ENCODE data around the gene METTL25.

The METTL25 gene

DNA sequence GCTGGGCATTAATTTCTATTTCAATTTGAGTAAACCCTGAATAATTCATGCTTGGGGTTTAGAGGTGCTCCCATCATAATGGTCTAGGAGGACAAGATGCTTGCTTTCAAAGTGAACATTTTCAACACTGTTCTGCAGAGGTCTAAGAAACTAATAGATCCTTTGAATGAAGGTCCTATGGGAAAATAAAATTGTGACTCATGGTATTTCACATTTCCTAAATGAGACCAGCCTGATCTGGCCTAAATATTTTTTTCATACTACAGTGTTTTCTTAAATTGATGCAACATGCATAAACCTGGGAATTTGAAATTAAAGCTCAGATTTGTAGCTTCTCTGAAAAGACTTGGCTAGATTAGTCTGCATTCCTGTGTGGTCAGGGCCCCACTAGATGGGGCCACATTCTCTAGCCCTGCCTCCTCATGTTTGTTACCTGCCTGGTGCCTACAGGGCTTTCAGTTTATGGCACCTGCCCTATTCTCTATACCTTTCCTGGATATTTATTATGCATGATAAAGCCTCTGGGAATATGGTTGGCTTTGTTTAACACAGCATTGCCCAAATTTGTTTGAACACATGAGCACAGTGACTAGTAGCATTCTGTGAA lies 112.7 kb downstream of the METTL25 start:
- DNase-seq (ENCODE audit: low spot score): no peak

DNA sequence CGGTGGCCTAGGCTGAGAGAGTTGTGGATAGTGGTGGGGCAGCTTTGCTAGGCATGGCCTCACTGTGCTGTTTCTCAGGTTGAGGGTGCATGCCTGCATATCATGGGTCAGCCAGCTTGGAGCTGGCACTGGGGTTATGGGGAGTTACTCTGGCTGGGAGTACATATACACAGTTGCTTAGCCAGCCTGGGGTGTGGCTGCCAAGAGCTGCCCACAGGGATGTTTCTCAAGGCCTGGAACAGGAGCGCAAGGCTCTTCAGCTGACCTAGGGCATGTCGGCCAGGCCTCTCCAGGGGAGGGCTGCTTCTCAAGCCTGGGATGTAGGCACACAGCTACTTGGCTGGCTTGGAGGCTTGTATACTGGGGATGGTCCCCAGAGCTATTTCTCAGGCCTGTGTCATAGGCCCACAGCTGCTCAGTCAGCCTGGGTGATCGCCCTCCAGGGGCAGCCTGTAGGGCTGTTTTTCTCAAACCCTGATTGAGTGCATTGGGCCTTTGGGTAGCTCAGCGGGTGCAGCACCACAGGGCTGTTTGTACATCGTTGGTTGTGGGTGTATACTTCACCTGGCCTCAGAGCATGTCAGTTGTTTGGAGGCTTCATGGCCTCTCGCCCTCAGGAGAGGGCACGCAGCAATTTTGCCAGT lies 114.9 kb downstream of the METTL25 start:
- DNase-seq (ENCODE audit: low spot score): no peak

DNA sequence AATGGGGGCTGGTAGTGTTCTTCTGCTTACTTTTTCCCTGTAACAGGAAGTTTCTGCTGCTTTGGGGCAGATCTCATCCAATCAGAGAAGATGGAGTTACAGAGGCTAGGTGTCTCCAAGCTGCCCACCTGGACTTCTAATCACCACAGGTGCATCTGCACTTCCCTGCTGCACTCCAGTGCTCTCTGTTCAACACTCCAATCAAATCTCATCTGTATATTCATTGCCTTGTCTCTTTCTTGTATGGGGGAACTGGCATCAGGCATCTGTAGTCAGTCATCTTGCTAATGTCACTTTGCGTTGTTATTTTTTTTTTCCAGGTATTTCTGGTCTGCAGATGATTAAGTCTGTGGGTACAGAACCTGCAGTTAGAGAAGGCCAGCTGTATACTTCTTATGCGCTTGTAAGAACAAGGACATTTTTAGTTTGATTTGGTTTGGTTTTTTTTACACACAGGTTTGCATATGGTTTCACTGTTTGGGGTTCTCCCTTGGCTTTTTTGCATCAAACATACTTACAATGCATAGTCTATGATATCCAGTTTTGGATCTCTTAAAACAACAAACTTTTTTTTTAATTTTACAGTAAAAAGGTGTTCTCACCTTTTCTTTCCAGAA lies 116.0 kb downstream of the METTL25 start:
- no peak for DNase-seq (ENCODE audit: low spot score)

DNA sequence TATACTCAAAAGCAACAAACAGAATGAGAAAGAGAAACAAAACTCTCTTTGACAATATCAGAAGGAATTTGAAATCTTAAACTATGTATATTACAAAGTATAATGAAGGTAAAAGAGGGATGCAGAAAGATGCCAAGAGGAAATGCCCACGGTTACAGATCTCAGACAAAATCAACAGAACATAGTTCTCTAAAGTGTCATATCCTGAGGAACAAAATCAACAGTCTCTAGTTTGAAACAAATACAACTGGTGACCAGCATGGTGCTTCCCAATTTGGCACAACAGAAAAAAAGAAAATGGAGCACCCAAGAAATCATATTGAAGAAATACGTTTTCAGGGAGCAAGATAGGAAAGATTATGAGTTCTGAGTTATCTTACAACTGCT lies 116.5 kb downstream of the METTL25 start:
- no peak for DNase-seq (ENCODE audit: low spot score)

DNA sequence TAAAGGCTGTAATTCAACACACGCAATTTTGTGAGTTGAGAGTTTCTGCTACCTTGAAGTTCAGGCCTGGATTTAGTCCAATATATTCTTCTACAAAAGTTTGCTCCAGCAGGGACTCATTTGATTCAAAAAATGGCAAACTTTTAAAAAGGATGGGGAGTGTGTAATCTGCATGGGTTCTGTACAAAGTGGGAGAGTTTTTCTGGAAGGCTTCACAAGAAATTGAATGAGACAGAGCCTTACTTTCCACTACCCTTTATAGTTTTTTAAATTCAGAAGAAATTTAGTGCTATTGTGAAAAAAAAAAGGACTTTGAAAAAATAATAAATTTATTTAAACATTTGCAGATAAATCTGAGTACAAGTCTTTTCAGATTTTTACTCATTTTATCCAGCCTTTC lies 116.9 kb downstream of the METTL25 start:
- no peak for DNase-seq (ENCODE audit: low spot score)

DNA sequence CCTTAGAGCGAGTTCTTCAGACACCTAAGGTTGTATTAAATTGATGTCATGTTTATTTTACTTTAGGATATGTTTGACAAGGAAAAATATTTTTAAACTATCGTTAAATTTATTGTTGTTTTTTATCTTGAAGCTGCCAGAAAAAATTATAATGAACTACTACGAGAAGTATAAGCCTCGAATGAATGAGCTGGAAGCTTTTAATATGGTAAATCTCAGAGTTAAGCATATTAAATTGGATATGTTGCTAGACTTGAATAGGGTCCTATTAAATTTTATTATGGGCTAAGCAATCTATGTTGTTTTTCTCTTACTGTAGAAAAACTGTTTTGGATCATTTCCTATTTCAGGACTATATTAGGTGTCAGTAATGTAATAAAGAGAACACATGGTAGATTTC lies 118.2 kb downstream of the METTL25 start:
- no peak for DNase-seq (ENCODE audit: low spot score)

DNA sequence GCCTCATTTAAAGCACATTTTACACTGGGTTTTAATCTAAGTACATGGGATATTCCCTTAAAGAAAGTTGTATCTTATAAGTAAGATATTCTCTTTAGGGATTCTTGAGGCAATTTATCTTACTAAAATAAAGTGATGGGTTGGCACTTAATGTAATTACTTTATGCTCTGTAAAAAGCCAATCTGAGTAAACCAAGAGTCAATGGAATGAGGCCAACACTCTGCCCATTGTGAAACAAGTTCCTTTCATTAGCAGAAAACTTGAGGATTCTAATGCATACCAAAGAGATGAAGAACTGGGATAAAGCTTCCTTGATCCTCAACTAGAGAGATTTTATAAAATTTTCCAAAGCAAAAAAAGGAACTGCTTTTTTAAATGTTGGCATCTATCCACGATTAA lies 121.2 kb downstream of the METTL25 start:
- DNase-seq (ENCODE audit: low spot score): no peak

DNA sequence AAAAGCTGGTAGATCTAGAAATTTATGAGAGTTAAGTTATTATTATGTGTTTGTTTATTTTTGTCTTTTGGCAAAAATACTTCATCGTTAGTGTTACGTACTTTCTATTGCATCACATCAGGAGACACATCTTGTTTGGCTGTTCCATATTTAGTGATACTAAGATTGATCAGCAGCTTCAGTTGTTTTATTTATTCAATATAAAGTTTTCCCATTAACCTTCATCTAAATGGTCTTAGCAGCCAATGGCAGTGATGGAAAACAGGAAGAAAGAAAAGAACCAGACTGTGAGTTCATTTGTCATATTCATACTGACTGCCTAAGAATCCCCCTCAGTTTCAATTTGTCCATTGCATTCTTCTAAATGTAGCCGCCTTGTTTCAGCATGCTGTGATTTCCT lies 122.3 kb downstream of the METTL25 start:
- DNase-seq (ENCODE audit: low spot score): no peak

DNA sequence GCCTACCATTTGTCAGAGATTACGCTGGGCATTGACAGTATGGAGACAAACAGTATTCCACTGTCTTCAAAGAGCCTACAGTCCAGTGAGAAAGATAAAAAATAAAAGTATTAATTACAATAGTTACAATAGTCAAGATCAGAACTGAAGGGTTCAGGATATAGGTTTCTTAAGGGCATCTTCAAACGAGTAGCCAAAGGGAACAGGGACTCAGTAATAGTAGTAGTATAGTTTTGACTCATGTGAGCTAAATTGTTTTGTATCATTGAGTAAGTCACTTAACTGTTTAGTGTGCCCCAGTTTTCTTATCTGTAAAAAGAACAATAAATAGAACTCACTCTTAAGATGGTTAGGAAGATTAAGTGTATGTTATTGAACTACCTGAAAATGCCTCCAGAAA lies 123.6 kb downstream of the METTL25 start:
- DNase-seq (ENCODE audit: low spot score): no peak

DNA sequence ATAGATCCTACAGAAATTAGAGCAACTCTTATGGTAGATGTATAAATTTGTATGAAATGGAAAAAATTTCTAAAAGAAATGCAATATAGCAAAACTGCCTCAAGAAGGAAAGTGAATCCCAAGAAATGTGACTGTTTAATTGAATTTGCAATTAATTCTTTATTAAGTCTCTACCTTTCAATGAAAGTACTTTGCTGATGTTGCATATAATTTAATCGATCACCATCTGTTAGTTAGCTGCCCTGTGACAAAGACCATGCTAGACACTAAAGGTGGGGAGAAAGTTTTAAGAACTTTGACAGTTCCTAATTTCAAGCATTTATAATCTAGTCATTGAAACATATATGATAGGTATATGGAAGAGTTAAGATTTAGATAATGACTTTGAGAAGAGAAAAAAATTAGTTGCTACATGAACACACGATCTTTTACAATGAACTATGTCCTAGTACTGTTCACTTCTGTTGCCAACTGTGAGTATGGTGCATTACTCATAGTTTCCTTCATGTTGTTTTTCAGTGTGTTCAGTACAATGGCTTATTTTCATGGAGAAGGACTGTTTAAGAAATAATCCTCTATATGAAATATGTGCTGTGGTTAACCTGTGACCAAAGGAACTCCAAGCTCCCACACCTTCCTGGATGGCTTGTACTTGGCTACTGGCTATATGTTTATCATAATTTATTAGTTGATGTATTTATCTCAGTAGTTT lies 128.4 kb downstream of the METTL25 start:
- no peak for DNase-seq (ENCODE audit: low spot score)

DNA sequence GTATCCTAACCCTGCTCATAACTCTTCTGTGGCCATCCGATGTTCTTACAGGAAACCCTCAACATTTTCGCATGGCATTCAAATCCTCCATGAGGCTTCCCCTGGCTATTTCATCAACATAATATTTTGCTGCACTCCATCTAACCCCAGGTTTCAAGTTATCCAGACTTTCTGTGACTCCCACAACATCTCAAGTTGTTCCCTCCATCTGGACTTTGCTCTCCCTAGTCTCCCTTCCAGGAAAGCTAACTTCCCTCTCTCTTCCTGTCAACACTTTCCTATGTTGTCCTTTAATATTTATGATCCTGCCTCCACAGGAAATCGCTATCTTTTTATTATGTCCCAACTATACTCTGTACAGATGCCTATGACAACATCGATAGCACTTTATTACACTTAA lies 146.1 kb downstream of the METTL25 start:
- DNase-seq (ENCODE audit: low spot score): no peak

DNA sequence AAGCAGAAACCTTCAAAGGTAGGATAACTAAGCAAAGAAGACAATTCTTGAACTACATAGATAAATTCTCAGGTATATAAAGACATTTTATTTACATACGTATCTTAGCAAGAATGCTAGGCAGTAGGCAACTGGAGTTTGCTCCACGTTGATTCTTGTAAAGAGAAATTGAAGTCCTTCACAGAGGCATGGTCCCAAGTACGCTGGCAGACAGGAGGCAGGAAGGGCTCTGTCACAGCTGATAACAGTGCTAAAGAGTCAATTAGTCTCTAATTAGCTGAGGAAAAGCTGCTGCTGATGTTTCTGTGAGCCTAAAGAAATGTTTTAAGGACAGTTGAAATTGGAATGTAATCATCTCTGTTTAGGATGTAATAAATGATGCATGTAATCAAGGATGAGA lies 146.8 kb downstream of the METTL25 start:
- DNase-seq (ENCODE audit: low spot score): no peak

DNA sequence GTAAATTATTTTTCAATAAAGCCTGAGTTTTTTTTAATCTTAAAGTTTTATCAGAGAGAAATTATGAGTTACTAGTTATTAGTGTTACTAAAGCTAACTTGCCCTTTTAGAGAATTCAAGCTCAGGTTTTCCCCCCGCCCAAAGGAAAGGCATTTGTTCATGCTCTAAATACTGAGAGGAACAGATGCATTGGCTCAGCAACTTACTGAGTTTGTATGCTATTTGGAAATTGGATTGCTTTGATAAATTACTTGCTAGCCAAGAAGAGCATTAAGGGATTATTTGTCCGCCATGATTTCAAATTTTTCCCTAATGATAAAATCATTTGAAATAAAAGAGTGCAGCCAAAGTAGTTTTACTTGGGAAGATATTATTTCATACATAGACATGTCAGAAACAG lies 149.4 kb downstream of the METTL25 start:
- no peak for DNase-seq (ENCODE audit: low spot score)

DNA sequence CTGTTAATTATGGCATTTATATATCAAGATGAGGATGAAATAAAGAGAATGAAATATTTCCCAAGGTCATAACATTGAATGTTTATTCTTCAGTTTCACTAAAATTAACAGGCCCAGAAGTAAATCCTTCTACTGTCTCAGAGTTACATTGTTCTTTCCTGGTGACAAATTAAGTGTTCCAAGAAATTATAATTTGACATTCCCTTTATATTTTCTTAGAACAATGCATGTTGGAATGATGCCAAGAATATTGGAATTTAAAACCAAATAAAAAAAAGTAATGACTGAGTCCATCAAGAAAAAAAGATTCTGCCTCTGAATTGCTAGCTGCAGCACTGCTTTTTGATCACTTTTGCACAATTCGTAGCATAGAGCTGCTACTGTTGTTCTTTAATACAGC lies 152.1 kb downstream of the METTL25 start:
- DNase-seq (ENCODE audit: low spot score): no peak

DNA sequence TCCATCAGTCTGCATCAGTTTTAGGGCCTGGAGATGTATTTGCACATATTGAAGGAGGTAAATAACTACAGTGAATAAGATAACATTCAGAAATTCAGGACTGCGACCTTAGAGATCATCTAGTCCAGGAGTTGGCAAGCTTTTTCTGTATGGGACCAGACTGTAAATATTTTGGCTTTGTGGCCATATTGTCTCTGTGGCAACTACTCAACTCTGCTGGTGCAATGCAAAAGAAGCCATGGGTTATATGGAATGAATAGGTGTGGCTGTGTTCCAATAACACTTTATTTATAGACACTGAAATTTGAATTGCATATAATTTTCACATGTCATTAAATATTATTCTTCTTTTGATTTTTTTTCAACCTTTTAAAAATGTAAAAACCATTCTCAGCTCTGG lies 156.6 kb downstream of the METTL25 start:
- DNase-seq (ENCODE audit: low spot score): no peak

DNA sequence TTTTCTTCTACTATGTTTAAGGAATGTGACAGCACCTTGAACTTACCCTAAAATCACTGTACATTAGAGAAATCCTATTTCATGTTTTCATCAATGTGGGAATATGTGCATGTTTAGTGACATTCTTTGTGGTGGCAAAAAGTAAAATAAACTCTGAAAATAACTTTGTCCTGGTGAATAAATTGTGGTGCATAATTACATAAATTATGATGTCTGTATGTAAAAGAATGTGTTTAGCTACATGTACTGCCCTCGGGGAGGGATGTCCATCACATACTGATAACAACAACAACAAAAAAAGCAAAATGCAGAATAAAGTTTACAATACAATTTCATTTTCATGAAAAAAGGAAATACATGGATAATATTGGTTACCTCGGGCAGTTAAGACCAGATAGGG lies 157.3 kb downstream of the METTL25 start:
- DNase-seq (ENCODE audit: low spot score): no peak

DNA sequence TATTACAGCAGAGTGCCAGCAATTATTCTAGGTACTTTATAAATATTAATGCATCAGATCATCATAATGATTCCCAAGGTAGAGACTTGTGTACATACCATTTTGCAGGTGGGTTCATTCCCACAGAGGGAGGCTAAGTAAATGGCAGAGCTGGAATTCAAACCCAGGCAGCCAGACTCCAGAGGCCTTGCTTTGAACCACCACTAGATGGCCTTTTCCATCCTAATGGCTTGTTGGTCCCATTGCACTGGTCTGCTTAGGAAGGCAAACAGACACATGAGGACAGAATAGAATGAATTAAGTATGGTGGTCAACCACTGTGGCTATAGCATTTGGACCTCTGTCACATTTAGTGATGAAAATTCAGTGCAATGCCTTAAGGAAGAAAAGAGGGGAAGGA lies 158.7 kb downstream of the METTL25 start:
- no peak for DNase-seq (ENCODE audit: low spot score)

DNA sequence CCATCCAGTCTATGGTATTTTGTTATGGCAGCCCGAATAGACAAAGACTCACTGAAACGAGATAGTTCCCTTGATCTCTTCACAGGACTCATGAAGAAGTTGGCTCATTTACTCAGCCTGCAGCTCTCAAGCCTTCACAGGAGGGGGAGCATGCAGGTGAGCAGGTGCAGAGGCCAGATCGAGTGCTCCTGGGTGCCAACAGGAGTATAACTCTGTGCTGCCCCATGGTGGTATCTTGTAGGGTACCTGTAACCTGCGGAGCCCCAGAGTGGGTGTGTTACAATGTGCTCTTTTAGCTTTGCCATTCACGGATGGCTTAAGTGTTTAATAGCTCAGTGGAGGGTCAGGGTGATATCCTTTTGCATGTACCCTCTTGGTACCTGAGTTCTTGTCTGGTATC lies 159.5 kb downstream of the METTL25 start:
- no peak for DNase-seq (ENCODE audit: low spot score)

DNA sequence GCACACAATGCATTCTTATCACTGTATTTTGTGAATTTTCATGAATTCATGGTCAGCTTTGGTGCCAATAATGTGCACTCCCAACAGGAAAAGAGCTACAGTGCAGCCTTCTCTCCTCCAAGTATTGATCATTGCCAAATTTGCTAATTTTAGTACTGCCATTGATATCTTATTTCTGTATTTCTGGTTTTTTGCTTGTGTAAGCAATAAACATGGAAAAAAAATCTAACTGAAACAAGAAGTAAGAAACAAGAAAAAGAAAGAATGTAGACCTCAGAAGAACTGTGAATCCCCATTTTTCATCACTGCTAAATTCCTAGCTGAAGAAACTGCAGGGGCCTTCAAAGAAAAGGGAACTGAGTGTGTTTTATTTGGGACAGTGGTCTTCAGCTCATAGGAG lies 161.2 kb downstream of the METTL25 start:
- DNase-seq (ENCODE audit: low spot score): no peak

DNA sequence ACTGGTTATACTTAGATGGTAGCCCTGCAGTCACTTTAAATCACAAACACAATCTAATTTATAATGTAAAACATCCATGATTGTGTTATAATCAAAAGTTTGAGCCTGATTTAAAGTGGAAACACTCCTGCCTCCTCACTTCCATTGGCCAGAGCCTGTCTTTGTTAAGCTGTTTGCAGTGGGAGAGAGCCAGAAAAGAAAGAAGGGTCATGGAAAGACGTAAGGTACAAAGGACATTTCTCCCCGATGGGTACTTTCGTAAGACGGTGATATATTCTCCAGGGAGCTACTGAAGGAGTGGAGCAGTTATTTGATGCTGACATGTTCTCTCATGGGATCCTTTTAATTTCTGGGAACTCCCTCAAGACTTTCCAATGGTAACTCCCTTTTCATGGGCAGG lies 164.0 kb downstream of the METTL25 start:
- no peak for DNase-seq (ENCODE audit: low spot score)

DNA sequence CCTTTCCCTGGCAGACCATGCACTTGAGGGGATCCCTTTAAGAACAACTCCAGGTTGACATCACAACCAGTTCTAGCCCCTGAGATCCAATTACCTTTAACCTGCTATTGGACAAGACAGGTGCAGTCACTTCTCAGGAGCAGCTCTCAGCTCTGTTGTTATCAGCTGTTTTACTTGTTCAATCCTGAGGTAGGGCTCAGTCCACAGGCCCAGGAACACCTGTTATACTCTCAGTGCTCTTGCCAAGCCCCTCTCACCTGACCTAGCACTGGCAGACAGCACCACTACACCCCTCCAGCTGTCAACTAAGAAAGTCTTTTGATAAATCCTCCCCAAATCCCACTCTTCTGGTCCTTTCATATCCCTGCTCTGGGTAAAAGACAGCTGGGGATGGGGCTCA lies 164.4 kb downstream of the METTL25 start:
- no peak for DNase-seq (ENCODE audit: low spot score)

DNA sequence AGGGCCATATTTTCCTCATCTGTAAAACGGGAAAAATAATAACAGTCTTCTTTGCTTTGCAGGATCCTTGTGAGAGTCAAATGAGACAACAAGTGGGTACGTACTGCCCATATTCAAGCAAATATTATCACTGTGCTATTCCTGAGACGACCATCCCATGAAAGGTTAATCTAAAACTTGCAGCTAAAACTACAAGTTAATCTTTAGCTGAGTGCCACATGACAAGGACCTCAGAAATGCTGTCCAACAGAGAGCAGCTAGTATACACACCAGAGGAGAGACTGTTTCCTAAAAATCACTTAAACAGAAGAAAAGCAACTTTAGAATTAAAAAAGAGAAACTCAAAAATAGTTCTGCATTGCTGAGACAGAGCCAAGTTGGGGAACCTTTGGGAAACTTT lies 165.7 kb downstream of the METTL25 start:
- no peak for DNase-seq (ENCODE audit: low spot score)

DNA sequence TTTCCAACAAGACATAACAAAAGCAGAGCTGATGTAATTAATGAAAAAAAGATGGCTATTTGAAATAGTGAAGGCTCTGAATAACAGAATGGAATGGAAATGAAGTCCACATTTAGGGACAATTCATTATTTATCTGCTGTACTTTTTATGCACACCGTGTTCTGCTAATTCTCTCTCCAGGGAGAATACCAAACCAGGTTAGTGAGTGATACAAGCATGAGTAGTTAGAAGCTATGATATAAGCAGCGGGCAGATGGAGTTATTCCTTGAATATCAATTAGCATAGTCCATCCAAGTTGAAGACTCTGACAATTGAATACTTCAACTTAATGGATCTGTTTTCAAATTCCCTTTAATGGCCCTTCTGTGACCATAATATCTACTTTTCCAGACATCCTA lies 166.3 kb downstream of the METTL25 start:
- DNase-seq (ENCODE audit: low spot score): no peak
